Fibroblast of the aortic adventitia (primary cell): ENCODE measurements around the gene ACBD4. TPM values are rescaled to one million over a fixed set of nuclear protein-coding genes. Genes with fewer than 3 reads are reported as not detected.
"Not testable (repeated sequence)": the region's sequence is repeated elsewhere in the genome, so short reads cannot be mapped to it uniquely, and the experiment has no call there.

ENCODE experiments used
- DNase-seq: peaks from one replicate; pipeline ENCODE4 v3.0.0-alpha.2; 2010; ENCODE audit warnings: low read depth
- H3K4me3 ChIP-seq: 2 replicates; pipeline ENCODE4 v1.5.1; 2011; ENCODE audit warnings: low read depth, mild to moderate bottlenecking, control low read depth, low read length, moderate library complexity
- total RNA-seq: library from RNA; depleted of rRNA; stranded (reverse); fragments of >200 nt; gene quantifications from 2 replicates; pipeline ENCODE4 v1.2.3, GENCODE V29; 2012; ENCODE audit warnings: low replicate concordance
- TF ChIP-seq, protein P1 (sequence below): IDR thresholded peaks from 2 replicates; pipeline ENCODE4 v1.5.1; 2011; ENCODE audit warnings: mild to moderate bottlenecking, low read length, control low read depth, inconsistent platforms; ENCODE audit not compliant: insufficient read depth

ACBD4 gene
- total RNA-seq, 1 donor: 7.4 TPM

DNA sequence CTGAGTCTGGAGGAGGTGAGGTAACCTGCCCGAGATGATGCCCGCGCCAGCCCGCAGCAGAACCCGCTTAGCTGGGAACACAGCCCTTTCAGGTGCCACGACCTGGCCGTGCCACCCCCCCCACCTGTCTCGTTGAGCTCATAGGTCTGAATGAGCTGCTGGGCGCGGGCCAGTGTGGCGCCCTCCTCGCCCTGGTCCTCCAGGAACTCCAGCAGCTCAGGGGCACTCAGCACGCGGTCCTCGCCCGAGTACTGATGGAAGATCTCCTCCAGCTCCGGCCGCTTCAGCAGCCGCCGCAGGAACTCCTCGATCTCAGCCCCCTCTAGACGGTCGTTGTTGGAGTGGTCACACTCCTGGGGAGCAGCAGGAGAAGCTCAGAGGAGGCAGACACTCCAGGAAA, 16.8 kb upstream of the ACBD4 start:
- H3K4me3 ChIP-seq: no peak overlapping the region
- DNase-seq: no peak
- TF ChIP-seq, protein P1, sequence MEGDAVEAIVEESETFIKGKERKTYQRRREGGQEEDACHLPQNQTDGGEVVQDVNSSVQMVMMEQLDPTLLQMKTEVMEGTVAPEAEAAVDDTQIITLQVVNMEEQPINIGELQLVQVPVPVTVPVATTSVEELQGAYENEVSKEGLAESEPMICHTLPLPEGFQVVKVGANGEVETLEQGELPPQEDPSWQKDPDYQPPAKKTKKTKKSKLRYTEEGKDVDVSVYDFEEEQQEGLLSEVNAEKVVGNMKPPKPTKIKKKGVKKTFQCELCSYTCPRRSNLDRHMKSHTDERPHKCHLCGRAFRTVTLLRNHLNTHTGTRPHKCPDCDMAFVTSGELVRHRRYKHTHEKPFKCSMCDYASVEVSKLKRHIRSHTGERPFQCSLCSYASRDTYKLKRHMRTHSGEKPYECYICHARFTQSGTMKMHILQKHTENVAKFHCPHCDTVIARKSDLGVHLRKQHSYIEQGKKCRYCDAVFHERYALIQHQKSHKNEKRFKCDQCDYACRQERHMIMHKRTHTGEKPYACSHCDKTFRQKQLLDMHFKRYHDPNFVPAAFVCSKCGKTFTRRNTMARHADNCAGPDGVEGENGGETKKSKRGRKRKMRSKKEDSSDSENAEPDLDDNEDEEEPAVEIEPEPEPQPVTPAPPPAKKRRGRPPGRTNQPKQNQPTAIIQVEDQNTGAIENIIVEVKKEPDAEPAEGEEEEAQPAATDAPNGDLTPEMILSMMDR: no peak

DNA sequence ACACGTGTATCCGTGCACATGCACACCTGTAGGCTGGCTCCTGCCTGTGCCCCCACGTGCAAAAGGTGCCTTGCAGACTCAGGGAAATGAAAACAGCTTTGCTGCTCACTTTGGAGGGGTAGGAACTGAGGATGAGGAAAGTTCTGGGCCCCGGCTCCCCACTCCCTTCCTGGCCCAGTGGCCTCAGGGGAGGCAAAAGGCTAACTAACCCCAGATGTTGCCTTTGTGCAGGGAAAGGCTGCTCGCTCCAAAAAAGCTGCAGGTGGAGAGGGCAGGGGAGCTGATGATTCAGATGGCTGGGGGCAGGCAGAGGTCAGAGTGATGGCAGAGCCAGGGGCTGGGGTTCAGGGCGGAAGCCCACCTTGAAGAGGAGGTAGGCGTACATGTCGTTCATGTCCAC, 15.5 kb upstream of the ACBD4 start:
- DNase-seq: no peak
- TF ChIP-seq, protein P1: no peak
- H3K4me3 ChIP-seq: no peak overlapping the region

DNA sequence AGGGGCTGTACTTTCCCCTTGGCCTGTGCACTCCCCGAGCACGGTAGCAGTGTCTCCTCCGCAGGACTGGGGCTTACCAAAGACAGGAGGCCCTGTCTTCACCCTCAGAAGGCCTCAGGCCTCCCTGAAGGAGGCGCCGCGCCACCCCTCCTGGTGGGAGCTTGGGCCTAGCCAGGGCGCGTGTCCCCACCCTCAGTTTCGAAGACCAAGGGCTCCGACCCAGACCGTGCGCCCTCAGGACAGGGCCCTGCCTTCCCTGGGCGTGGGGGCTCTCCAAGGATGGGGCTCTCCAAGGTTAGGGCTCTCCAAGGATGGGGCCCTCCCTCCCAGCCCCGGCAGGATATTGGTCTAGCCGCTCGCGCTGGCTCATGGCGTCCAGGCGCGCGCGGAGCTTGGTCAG, 14.9 kb upstream of the ACBD4 start:
- no peak overlapping the region for H3K4me3 ChIP-seq
- DNase-seq: no peak
- TF ChIP-seq, protein P1: no peak

DNA sequence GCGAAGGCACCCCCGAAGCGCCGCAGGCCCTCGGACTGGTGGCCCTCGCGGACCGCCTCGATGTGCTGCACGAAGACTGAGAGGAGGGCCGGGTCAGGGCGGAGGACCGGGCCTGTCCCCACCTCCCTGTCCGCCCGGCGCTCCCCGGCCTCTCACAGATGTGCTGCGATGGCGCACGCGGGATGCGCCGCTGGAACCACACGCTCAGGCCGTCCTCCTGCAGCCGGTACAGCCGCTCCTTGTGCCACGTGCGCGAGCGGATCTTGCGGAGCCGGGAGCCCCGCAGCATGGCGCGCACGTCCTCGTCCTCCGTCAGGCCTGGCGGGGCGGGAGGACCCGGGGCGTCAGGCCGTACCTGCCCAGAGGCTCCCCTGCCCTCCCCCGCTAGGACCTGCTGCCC, 14.4 kb upstream of the ACBD4 start:
- DNase-seq: no peak
- no peak overlapping the region for H3K4me3 ChIP-seq
- TF ChIP-seq, protein P1: no peak

DNA sequence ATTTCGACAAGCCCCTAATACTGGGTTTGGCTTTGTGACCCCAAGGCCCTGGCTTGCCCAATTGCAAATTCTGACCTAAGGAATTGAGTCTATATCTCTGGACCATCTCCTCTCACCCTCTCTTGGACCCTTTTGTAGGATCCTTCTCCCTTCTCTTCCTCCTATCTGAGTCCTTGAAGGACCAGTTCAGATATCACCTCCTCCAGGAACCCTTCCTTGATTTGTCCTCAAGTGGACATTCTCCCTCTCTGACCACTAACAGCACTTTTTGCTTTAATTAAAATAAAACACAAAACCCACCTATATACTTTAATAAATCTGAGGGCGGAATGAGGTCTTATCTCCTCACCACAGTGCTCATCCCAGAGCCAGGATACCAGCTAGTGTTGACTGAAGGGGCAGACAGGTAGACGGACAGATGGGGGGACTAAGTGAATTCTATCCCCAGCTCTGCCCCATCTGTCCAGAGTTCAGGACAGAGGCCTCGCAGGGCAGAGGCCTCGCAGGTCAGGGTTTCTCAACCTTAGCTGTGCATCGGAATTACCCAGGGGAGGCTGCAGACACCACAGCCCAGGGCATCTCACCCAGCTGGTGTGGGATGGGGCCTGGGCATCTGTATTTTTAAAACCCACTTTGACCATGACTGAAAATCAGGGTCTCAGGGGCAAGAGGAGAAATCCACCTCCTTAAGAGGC, 12.3 kb upstream of the ACBD4 start:
- TF ChIP-seq, protein P1: no peak
- no peak overlapping the region for H3K4me3 ChIP-seq
- no peak for DNase-seq

DNA sequence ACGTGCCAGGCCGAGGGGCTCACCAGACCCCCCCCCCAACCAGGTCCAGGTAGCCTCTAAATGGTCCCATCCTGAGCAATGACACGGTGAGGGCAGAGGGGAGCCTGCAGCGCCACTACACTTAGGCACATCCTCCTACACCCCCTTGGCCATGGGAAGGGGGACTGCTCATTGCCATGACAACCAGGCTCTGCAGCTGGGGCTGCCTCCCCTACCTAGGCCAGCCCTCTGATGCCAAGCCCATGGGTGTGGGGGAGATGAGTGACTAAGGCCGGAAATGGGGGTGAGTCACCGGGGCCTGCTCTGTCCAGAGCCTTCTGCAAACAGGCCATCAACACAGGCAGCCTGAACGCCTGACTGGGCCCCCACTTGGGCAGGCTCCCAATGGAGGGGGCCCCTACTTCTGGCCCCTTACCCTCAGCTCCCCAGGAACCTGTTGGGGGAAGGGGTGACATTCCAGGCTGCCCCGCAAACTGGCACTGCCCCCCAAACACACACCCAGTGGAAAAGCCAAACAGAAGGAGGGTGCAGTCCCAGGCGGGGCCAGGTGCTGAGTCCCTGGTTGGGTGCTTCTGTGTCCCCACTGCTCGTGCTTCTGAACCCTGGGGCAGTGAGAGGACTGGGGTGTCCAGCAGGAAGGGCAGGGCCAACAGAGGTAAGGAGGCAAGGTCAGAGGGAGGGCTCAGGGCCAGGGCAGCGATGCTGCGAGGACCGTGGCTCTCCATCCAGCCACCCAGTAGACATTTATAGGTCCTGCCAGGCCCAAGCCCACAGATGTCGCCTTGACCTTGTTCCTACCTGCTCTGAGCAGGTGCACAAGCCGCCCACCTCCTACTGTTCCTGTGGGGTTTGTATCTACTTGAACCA, 11.3 kb upstream of the ACBD4 start:
- TF ChIP-seq, protein P1: no peak
- H3K4me3 ChIP-seq: no peak overlapping the region

DNA sequence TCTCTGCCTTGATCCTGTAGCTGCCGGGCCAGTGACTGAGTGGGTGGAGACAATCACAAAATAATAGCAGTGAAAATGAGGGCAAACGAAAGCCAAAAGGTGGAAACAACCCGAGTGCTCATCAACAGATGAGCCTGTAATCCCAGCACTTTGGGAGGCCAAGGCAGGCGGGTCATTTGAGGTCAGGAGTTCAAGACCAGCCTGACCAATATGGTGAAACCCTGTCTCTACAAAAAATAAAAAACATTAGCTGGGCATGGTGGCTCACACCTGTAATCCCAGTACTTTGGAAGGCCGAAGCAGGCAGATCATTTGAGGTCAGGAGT, 10.7 kb upstream of the ACBD4 start:
- H3K4me3 ChIP-seq, DNase-seq: not testable (repeated sequence)

More for the DNA sequence above, 11.3 kb upstream of the ACBD4 start:
- DNase-seq: peak; percentile 82
